PC-9 (cell line): Measurements from ENCODE around the gene SLCO2A1.

Experiments used
- CTCF ChIP-seq: fragments of 200-600 bp; sonication (generic); conservative IDR thresholded peaks from 2 replicates; pipeline ENCODE4 v1.6.1; 2017; ENCODE audit warnings: mixed run types, antibody characterized with exemption, mild to moderate bottlenecking, moderate library complexity
- EZH2 ChIP-seq: fragments of 200-600 bp; sonication (generic); IDR thresholded peaks from 2 replicates; pipeline ENCODE4 v1.8.0; 2017; ENCODE audit warnings: antibody characterized with exemption, low read depth

DNA sequence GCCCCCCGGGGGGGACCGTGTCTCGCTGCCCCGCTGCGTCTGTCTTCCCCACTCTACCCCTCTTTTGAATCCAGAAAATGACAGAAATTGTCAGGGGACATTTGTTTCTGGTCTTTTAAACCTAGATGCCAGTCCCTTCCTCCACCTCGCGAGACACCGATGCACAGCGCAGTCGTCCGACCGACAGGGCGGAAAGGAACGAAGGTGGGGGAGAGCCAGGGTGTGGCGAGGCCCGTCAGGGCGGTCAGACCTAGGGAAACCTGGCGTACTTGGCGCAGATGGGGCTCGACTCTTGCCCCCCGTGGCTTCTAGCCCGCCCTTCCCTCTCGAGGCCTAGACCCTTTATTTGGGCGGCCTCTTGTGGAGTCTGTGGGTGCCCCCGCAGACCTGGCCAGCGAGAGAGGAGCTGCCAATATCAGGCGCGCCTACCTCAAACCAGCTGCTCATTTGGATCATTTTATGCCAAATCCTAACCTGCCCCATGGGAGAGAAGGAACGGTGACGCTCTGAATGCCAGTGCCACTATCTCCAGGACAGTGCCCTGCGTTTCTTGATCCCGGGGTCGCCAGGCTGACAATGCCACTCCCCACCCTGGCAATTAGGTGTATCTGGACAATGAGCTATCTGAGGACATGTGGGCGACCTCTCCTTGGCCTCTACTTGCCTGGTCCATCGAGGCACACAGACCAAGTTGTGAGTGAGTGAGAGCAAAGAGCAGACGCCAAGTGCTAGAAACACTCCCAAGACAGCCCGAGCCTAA lies 133.5 kb downstream of the SLCO2A1 start:
- TF ChIP-seq CTCF = no peak
- TF ChIP-seq EZH2 = no peak
